ENCODE results near the gene HMG20A. TPM values are rescaled to one million over a fixed set of nuclear protein-coding genes. Genes with fewer than 3 reads are reported as not detected.

Gene HMG20A
- polyA plus RNA-seq, 1 donor from 2014 or later, result 52.2 TPM

DNA sequence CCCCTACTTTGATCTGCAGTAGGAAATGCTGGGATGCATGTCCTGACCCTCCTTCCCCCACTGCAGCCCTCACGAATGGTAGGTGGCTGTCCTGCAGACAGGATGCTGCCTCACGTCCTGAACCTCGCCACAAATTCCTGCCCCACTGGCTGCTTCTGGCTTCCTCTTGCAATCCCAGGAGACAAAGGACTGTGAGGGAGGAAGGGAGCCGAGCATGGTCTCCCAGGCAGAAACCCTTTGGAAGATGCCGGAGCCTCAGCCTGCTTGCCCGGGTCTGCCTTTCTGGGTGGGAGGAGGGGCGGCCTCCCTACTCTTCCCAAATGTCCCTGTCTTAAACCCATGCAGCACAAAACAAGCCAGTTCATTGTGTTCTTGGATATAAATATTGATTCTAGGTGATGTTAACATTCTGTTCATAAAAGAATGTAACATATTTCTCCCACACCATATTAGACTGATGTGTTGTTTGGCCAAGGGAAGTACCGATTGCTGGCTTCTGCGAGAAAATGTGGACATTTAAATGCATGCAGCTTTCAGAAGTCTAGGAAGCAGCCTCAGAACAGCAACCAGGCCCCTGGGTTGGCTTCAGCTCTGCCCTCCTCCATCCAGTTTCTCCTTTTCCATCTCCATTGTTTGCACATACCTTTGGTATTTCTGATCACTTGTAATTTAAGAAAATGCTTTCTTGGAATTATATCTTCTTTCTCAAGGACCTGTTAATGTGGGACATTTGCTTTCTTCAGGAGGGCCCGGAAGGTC, 75.3 kb downstream of the HMG20A start:
- H3K79me2 ChIP-seq (replicated peaks; ENCODE audit: insufficient read depth, low read length), result no peaks in the 10 kb centered on the region
- no peak overlapping the region for H3K27ac ChIP-seq (ENCODE audit: low read length)
- H2AFZ ChIP-seq (ENCODE audit: low read depth, low read length), result no peak overlapping the region
- no peaks in the 10 kb centered on the region for H3K36me3 ChIP-seq (ENCODE audit: insufficient read depth, low read length)
- no peaks in the 10 kb centered on the region for H3K27me3 ChIP-seq (ENCODE audit: insufficient read depth, low read depth, low read length)
- H3K9me2 ChIP-seq (ENCODE audit: insufficient read depth, low read length), result no peaks in the 10 kb centered on the region
- H3F3A ChIP-seq (ENCODE audit: insufficient read depth, low read length, poor library complexity, severe bottlenecking), result no peaks in the 10 kb centered on the region
- no peaks in the 10 kb centered on the region for H3K9me3 ChIP-seq (ENCODE audit: low read length)
- H3K4me2 ChIP-seq (ENCODE audit: low read length), result no peak overlapping the region
- H3K9ac ChIP-seq (ENCODE audit: low read length), result no peak overlapping the region
- no peaks in the 10 kb centered on the region for H4K20me1 ChIP-seq (ENCODE audit: insufficient read depth)
- TF ChIP-seq SMC3 (conservative IDR thresholded peaks at IDR 0.05; ENCODE audit: poor library complexity) (no peak), MXI1 (conservative IDR thresholded peaks at IDR 0.05; ENCODE audit: poor library complexity, severe bottlenecking) (no peak), EP300 (conservative IDR thresholded peaks at IDR 0.05; ENCODE audit: poor library complexity, severe bottlenecking) (no peak), EZH2 (IDR thresholded peaks at IDR 0.05; ENCODE audit: borderline replicate concordance, insufficient read depth, low read length, poor library complexity, severe bottlenecking) (no peak), RAD21 (conservative IDR thresholded peaks at IDR 0.05) (no peak), TAF1 (IDR thresholded peaks at IDR 0.05; ENCODE audit: low read depth) (no peak)
- TF ChIP-seq, protein P1, sequence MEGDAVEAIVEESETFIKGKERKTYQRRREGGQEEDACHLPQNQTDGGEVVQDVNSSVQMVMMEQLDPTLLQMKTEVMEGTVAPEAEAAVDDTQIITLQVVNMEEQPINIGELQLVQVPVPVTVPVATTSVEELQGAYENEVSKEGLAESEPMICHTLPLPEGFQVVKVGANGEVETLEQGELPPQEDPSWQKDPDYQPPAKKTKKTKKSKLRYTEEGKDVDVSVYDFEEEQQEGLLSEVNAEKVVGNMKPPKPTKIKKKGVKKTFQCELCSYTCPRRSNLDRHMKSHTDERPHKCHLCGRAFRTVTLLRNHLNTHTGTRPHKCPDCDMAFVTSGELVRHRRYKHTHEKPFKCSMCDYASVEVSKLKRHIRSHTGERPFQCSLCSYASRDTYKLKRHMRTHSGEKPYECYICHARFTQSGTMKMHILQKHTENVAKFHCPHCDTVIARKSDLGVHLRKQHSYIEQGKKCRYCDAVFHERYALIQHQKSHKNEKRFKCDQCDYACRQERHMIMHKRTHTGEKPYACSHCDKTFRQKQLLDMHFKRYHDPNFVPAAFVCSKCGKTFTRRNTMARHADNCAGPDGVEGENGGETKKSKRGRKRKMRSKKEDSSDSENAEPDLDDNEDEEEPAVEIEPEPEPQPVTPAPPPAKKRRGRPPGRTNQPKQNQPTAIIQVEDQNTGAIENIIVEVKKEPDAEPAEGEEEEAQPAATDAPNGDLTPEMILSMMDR (IDR thresholded peaks at IDR 0.05; ENCODE audit: poor library complexity, severe bottlenecking), result no peak
- no peak overlapping the region for H3K4me3 ChIP-seq (ENCODE audit: low read length)

DNA sequence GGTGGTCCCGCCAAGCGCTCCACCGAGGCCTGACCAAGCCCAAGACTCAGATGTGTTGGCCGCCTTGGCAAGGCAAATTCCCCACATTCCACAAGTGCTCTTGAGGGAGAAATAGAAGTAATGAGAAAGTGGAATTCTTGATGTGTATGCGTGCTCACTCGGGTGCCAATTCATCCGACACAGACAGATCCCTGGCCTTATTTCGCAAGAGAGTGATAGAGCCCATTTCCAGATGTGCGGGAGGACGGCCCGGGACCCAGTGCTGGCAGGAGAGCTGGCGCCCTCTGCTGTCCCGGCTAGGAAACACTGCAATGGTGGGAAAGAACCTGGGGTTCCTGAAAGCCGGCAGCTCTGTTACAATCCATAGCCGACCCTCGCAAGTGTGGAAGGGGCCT, 76.0 kb downstream of the HMG20A start:
- no peak for TF ChIP-seq EZH2 (IDR thresholded peaks at IDR 0.05; ENCODE audit: borderline replicate concordance, insufficient read depth, low read length, poor library complexity, severe bottlenecking)
- TF ChIP-seq, protein P1 (IDR thresholded peaks at IDR 0.05; ENCODE audit: poor library complexity, severe bottlenecking), result peak; percentile 83
- peak; percentile 81 for TF ChIP-seq RAD21 (conservative IDR thresholded peaks at IDR 0.05)
- TF ChIP-seq TAF1 (IDR thresholded peaks at IDR 0.05; ENCODE audit: low read depth), result no peak
- peak; percentile 87 for TF ChIP-seq SMC3 (conservative IDR thresholded peaks at IDR 0.05; ENCODE audit: poor library complexity)
- TF ChIP-seq EP300 (conservative IDR thresholded peaks at IDR 0.05; ENCODE audit: poor library complexity, severe bottlenecking), result no peak
- TF ChIP-seq, protein P2, sequence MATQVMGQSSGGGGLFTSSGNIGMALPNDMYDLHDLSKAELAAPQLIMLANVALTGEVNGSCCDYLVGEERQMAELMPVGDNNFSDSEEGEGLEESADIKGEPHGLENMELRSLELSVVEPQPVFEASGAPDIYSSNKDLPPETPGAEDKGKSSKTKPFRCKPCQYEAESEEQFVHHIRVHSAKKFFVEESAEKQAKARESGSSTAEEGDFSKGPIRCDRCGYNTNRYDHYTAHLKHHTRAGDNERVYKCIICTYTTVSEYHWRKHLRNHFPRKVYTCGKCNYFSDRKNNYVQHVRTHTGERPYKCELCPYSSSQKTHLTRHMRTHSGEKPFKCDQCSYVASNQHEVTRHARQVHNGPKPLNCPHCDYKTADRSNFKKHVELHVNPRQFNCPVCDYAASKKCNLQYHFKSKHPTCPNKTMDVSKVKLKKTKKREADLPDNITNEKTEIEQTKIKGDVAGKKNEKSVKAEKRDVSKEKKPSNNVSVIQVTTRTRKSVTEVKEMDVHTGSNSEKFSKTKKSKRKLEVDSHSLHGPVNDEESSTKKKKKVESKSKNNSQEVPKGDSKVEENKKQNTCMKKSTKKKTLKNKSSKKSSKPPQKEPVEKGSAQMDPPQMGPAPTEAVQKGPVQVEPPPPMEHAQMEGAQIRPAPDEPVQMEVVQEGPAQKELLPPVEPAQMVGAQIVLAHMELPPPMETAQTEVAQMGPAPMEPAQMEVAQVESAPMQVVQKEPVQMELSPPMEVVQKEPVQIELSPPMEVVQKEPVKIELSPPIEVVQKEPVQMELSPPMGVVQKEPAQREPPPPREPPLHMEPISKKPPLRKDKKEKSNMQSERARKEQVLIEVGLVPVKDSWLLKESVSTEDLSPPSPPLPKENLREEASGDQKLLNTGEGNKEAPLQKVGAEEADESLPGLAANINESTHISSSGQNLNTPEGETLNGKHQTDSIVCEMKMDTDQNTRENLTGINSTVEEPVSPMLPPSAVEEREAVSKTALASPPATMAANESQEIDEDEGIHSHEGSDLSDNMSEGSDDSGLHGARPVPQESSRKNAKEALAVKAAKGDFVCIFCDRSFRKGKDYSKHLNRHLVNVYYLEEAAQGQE (IDR thresholded peaks at IDR 0.05; ENCODE audit: borderline replicate concordance), result no peak
- H3K79me2 ChIP-seq (replicated peaks; ENCODE audit: insufficient read depth, low read length), result no peaks in the 10 kb centered on the region
- H3K36me3 ChIP-seq (ENCODE audit: insufficient read depth, low read length), result no peaks in the 10 kb centered on the region
- H3K9me2 ChIP-seq (ENCODE audit: insufficient read depth, low read length), result no peaks in the 10 kb centered on the region
- no peak overlapping the region for H3K4me2 ChIP-seq (ENCODE audit: low read length)
- no peaks in the 10 kb centered on the region for H3K9me3 ChIP-seq (ENCODE audit: low read length)
- H4K20me1 ChIP-seq (ENCODE audit: insufficient read depth), result no peaks in the 10 kb centered on the region
- H3F3A ChIP-seq (ENCODE audit: insufficient read depth, low read length, poor library complexity, severe bottlenecking), result no peaks in the 10 kb centered on the region
- no peaks in the 10 kb centered on the region for H3K27me3 ChIP-seq (ENCODE audit: insufficient read depth, low read depth, low read length)
- peak overlapping the region; percentile 44 for H3K9ac ChIP-seq (ENCODE audit: low read length)
- no peak overlapping the region for H3K4me3 ChIP-seq (ENCODE audit: low read length)
- H3K27ac ChIP-seq (ENCODE audit: low read length), result peak overlapping the region; percentile 69
- H2AFZ ChIP-seq (ENCODE audit: low read depth, low read length), result peak overlapping the region; percentile 35
